Activated CD4-positive, alpha-beta T cell treated with anti-CD3 and anti-CD28 coated beads for 48 hours (primary cell): ENCODE data around the gene EFTUD2.

Source experiments
- DNase-seq: peaks from one replicate; pipeline ENCODE4 v3.0.0-alpha.2; 2020

Gene EFTUD2

DNA sequence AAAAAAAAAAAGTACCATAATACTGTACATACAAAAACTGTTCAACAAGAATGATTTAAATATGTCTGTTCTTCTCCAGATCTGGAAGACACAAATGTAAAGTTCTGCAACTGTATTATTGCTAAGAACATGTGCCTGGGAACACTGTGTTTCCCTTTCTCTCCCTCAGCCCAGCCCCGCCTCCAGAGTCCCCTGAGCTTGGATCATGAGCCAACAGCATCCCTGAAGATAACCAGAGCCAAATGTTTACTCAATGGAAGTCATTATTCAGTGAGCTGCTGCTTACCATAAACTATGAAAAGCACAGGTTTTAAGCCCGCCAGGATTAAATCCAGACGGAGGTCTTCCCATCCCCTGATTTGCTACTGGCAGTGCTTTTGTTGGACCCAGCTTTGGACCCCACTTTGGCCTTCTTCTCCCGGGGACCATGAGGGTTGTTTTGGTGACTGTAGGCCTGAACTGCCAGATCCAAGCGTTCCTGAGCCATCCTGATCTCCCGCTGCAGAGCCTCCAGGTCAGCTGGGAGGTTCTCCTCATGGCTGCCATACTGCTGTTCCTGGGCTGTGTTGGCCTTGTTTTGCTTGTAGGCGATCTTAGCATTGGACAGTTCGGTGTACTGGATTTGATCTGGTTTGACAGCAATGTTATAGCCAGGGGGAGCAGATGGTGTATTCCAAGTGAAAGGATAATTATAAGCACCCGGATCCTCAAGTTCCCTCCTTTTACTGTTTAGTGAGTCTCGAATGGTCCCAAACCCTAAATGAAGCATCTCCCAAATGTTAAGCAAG lies 94.7 kb downstream of the EFTUD2 start:
- no peak for DNase-seq

DNA sequence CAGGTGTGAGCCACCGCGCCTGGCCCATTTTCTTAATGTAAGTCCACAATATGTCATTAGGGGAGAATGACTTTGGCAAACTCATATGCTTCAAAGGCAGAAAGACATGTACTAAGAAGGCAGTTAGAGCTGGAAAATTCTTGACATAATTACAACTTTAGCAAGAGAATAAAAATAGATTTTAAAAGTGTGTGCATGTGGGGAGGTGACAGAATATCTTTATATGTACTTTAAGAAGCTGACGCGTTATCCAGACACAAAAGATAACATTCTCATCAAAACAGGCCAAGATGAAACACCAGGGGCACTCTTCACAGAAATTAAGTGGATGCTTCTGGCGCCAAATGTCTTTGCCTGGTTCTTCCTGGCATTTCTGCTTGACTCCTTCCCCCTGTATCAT lies 97.4 kb downstream of the EFTUD2 start:
- no peak for DNase-seq
